Measurements from ENCODE around the gene CCNF. TPM values are rescaled to one million over a fixed set of nuclear protein-coding genes. Genes with fewer than 3 reads are reported as not detected.

Gene CCNF
- polyA plus RNA-seq, 3 donors: 0.34 to 0.97 (median 0.68) TPM

- Mint-ChIP-seq H3K4me3 (no peak overlapping the region), H3K27ac (no peak overlapping the region), H3K36me3 (peaks cover 23 to 45% of the 10 kb centered on the region in 2 donors), H3K9me3 (peaks cover 0 to 5% (median 2%) of the 10 kb centered on the region in 7 donors), H3K27me3 (ENCODE audit: low read depth in 3 of 3) (no peaks in the 10 kb centered on the region), H3K4me1 (peaks cover 8% of the 10 kb centered on the region)
- H3K27ac ChIP-seq (ENCODE audit: low read depth in 1 of 2, low read length in 2 of 2): no peak overlapping the region
- peaks cover 10 to 13% of the 10 kb centered on the region in 2 donors for H3K4me1 ChIP-seq (ENCODE audit: control insufficient read depth in 1 of 2, insufficient read depth in 2 of 2, low read length in 2 of 2)
- H3K9me3 ChIP-seq (replicated peaks in 1 of 2; ENCODE audit: control insufficient read depth in 1 of 2, insufficient read depth in 1 of 2, low read length in 2 of 2): no peaks in the 10 kb centered on the region
- DNase-seq: no peak
- H4K20me1 ChIP-seq (ENCODE audit: insufficient read depth, low read length): peaks cover 5% of the 10 kb centered on the region
- no peak overlapping the region for H3K4me2 ChIP-seq (replicated peaks; ENCODE audit: extremely low read depth, low read length, poor library complexity, severe bottlenecking)
- WGBS (ENCODE audit: insufficient coverage): 98% methylated on average over 62 of the region's 62 CpGs
- H3K9ac ChIP-seq (ENCODE audit: insufficient read depth, low read length, poor library complexity, severe bottlenecking): no peak overlapping the region
- H3K79me2 ChIP-seq (ENCODE audit: insufficient read depth, low read length): peaks cover 7% of the 10 kb centered on the region
- no peaks in the 10 kb centered on the region for H3K27me3 ChIP-seq (ENCODE audit: control insufficient read depth in 2 of 2, insufficient read depth in 2 of 2, low read length in 2 of 2)
- peaks cover 23 to 34% of the 10 kb centered on the region in 2 donors for H3K36me3 ChIP-seq (replicated peaks in 1 of 2; ENCODE audit: control insufficient read depth in 1 of 2, insufficient read depth in 2 of 2, low read length in 2 of 2)
- H3K4me3 ChIP-seq (replicated peaks in 1 of 3; ENCODE audit: low read depth in 2 of 3, low read length in 3 of 3): no peak overlapping the region
- no peak overlapping the region for H2AFZ ChIP-seq (ENCODE audit: insufficient read depth, low read depth, low read length, poor library complexity, severe bottlenecking)
- intact Hi-C loops (cut with micrococcal nuclease): no loop called here
- TF ChIP-seq CTCF (IDR thresholded peaks at IDR 0.05): no peak
Observed at GRCh38 chr16:2496223-2497115, 67.2 kb downstream of the CCNF start.

GRCh38 chr16:2497116-2497630 lies 67.9 kb downstream of the CCNF start:
- H3K36me3 Mint-ChIP-seq: peaks cover 23 to 45% of the 10 kb centered on the region in 2 donors
- no peak for TF ChIP-seq CTCF (IDR thresholded peaks at IDR 0.05)
- no peak overlapping the region for H3K9ac ChIP-seq (ENCODE audit: insufficient read depth, low read length, poor library complexity, severe bottlenecking)

More at GRCh38 chr16:2497116-2497630, 67.9 kb downstream of the CCNF start:
- H3K27ac ChIP-seq (ENCODE audit: low read depth in 1 of 2, low read length in 2 of 2): no peak overlapping the region
- H3K4me2 ChIP-seq (replicated peaks; ENCODE audit: extremely low read depth, low read length, poor library complexity, severe bottlenecking): no peak overlapping the region
- H3K79me2 ChIP-seq (ENCODE audit: insufficient read depth, low read length): peaks cover 10% of the 10 kb centered on the region
- no peaks in the 10 kb centered on the region for H3K9me3 ChIP-seq (replicated peaks in 1 of 2; ENCODE audit: control insufficient read depth in 1 of 2, insufficient read depth in 1 of 2, low read length in 2 of 2)
- no peaks in the 10 kb centered on the region for H3K27me3 Mint-ChIP-seq (ENCODE audit: low read depth in 3 of 3)
- H3K9me3 Mint-ChIP-seq: peaks cover 0 to 5% (median 2%) of the 10 kb centered on the region in 7 donors
- H3K27me3 ChIP-seq (ENCODE audit: control insufficient read depth in 2 of 2, insufficient read depth in 2 of 2, low read length in 2 of 2): no peaks in the 10 kb centered on the region
- 94% methylated on average over 17 of the region's 21 CpGs for WGBS (ENCODE audit: insufficient coverage)
- H3K36me3 ChIP-seq (replicated peaks in 1 of 2; ENCODE audit: control insufficient read depth in 1 of 2, insufficient read depth in 2 of 2, low read length in 2 of 2): peaks cover 23 to 34% of the 10 kb centered on the region in 2 donors
- H2AFZ ChIP-seq (ENCODE audit: insufficient read depth, low read depth, low read length, poor library complexity, severe bottlenecking): no peak overlapping the region
- H3K4me1 ChIP-seq (ENCODE audit: control insufficient read depth in 1 of 2, insufficient read depth in 2 of 2, low read length in 2 of 2): peaks cover 17 to 20% of the 10 kb centered on the region in 2 donors
- no peak overlapping the region for H3K4me3 ChIP-seq (replicated peaks in 1 of 3; ENCODE audit: low read depth in 2 of 3, low read length in 3 of 3)
- peaks cover 5% of the 10 kb centered on the region for H4K20me1 ChIP-seq (ENCODE audit: insufficient read depth, low read length)
- no peak for DNase-seq
- no peak overlapping the region for H3K4me3 Mint-ChIP-seq
- peaks cover 13% of the 10 kb centered on the region for H3K4me1 Mint-ChIP-seq
- intact Hi-C loops (cut with micrococcal nuclease): no loop called here
- no peak overlapping the region for H3K27ac Mint-ChIP-seq

Measured in CD14-positive monocyte (primary cell).